ENCODE measurements around the gene VGLL4.

VGLL4 gene

DNA sequence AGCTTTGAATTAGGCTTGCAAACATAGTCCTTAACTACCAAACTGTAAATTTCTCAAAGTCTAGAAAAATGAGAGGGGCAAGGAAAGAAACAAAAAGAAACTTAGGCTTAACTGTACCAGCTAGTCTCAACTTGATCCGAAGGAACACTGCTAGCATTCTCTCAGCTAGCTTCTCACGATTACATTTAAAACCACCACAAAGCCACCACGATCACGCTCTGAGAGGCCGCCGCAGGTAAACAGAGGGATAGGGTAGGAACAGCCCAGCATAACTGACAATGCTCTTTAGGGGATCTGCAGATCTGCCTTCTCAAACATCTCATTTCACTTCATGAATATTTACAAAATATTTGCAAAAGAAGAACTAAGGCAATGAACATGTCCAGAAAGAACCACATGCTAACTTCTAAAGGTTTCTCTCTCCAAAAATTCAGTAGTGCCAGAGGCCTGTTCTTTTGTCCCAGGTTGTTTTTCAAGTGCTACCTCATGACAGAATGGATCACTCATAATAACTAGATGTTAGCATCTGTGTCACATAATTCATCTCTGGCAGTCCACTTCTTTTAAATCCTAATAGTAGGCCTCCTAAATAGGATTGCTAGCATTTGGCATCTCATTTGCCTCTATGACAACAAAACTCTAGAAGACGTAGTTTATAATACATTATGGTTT lies 18.9 kb downstream of the VGLL4 start:
- no peak for DNase-seq

DNA sequence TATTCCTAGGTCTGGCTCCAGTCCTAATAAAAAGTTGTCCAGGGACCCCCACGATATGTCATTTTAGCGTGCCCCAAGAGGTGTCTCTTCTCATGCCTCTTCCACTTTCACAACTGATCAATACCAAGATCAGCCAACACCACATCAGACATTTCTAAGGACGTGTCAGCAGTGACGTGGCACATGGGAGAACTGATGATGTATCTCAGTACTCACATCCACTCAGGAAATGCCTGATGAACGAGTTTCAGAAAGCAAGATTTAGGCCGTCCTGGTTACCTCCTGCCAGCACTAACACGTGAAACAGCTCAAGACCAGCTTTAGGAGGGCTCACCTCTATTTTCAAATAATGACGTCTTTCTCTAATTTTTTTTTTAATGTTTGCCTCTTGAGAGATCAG lies 19.6 kb downstream of the VGLL4 start:
- DNase-seq = no peak

DNA sequence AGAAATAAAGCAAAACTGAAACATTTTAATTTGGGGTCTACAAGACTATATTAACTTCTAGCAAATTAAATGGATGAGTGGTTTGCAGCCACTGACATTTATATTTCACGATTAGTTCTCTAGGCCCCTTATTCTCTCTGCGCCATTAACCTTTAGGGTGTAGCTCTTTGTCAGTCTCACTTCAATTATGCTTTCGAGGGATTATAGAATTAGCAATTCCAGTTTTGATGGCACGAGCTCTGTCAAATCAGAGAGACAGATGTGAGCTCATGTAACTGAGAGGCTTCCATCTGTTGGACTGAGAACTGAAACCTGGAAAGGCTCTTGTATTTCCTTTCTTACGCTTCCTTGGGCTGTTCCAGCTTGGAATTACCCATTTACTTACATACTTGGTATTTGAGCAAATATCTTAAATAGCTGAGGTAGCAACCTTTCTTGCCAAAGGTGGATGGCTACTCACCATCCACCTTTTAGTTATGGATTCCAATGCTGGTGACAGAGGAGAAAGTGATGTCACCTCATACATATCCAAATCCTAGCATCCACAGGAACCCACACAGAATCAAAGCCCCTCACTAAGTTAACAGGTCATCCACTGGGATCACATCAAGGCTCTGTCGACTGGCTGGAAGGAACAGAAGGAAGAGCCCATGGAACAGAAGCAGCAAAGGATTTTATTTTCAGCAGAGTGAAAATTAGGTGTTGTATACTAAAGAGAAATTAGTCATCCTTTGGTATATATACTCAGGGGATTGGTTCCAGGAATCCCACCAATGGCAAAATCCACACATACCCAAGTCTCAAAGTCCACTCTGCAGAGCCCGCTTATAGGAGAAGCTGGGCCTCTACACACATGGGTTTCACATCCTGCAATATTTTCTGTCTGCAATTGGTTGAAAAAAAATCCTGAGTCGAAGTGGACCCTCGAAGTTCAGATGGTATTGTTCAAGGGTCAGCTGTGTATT lies 20.8 kb downstream of the VGLL4 start:
- no peak for DNase-seq

DNA sequence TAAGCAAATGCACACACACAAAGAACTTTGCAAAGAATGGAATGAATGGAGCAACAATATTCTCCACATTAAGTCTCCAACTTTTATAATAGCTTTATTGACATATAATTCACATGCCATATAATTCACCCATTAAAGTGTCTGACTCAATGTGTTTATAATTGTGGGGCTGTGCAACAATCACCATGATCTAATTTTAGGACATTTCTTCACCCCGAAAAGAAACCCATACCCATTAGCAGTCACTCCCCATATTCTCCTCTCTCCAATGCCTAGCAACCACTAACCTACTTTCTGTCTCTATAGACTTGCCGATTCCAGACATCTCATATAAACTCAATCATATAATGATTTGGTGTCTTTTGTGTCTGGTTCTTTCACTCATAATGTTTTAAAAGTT lies 22.6 kb downstream of the VGLL4 start:
- no peak for DNase-seq

DNA sequence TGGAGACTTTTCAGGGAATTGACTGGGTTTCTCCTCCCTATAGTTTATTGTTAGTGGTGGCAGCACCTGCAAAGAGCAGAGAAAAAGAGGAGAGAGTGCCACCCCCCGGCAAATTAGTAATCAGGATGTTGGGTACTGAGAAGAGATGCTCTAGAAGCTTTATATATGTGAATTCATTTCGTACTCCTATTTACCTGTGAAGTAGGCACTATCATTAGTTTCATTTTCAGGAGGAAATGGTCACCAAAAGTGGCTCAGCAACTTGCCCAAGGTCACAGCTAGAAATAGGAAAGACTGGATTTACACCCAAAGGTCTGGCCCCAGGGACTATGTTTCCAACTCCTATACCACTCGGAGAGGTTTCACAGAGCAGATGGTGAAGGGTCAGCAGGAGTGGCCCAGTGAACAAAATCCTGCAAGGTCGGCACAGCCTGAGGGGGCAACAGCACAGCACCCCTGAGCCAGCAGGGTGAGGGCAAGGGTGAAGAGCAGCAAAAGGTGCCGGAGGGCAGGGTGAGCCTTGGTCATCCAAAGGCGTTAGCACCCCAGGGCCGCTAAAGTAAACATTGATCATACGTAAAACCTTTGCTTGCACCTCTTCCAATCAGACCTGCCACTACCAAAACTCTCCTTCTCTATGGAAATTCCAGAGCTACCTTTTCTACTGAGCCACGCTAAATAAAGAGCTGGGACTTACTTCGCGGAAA lies 23.6 kb downstream of the VGLL4 start:
- DNase-seq = no peak

DNA sequence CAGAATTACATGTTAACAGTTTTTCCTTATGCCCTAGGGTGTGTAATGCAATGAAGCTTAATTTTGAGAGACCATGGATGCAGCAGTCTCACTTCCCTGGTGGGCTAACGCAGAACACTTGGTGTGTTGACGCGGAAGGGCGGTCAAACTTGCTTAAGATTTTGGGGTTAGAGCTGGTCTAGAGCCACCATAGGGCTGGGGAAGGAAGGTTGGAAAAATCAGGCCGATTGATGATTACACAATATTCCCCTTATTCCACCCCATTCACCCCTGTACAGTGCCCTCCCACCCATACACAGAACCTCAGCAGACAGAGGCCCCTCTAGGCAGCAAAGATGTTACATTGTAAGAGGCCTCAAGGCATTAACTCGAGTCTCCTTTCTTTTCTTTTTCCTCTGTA lies 24.3 kb downstream of the VGLL4 start:
- no peak for DNase-seq

DNA sequence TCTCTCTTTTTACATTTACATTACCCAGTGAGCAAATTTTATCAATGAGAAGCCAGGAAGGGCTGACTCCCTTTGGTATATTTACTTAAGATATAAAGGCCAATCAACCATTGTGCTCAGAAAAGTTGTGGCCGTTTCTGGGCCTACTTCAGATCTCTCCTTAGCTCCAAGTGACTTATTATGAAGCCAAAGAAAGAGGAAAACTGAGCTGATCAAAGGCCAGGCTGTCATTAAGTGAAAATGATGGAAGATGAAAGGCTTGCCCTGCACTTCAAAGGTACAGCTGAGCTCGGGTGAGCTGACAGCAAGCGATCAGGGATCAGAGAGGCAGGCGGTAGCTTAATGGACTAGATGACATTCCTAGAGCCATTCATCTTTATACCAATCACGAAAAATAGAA lies 24.8 kb downstream of the VGLL4 start:
- no peak for DNase-seq

DNA sequence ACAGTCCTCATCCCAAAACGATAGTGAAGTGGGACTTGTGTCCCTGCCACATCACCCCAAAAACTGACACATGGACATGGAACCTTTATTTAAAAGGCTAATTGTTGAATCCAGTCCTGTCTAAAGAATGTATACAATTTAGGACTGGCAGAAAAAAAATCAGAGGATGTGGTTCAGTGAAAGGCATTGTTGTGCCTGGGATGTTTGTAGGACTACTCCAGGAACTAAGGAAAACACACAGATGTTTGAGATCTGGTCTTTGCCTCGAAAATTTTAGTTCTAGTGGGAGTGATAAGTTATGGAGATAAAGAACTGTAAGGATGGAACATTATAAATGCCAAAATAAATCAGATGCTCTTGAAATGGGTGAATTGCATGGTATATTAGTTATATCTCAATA lies 27.2 kb downstream of the VGLL4 start:
- DNase-seq = no peak

DNA sequence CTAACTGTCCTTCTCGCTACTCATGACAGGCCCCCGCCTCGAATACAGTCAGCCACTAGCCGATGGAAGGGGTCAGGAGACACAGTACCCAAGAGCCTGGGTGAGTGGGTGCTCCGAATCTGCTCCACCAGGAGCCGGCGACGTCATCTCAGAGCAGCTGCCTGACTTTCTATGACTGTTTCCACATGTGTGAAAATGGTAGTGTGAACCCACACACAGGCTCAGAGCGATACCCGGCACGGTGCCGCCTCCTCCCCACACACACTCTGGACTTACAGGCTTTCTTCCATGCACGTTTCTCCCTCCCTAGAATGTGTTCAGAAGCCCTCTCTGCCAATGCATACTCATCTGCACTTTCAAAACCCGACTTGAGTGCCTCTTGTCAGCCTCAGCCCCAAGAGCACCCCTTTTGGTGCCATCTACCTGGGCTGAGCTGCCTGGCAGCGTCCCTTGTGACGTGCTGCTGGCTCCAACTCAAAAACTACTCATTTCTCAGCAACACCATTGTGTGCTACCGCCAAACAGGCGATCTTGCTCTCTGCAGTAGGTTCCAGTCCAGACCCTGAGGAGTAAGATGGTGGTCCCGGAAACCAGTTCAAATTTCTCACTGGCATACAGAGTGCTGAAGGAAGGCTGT lies 29.7 kb downstream of the VGLL4 start:
- no peak for DNase-seq

DNA sequence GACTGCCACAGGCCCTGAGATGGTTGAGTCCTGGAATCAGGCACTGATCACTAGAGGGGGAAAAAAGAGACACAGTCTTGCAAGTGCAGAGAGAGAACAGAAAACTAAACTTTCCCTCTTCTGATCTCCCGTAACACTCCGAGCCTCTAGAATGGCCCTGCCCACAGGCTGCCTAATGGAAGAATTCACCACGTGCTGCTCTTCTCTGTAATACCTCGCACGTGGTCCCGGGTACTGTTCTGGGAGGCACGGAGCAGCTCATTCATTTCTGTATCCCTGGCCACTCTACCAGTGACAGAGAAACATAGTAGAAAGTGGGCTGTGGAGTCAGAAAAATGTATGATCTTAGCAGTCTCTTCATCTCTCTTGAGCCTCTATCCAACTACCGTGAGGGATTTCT lies 30.4 kb downstream of the VGLL4 start:
- no peak for DNase-seq

DNA sequence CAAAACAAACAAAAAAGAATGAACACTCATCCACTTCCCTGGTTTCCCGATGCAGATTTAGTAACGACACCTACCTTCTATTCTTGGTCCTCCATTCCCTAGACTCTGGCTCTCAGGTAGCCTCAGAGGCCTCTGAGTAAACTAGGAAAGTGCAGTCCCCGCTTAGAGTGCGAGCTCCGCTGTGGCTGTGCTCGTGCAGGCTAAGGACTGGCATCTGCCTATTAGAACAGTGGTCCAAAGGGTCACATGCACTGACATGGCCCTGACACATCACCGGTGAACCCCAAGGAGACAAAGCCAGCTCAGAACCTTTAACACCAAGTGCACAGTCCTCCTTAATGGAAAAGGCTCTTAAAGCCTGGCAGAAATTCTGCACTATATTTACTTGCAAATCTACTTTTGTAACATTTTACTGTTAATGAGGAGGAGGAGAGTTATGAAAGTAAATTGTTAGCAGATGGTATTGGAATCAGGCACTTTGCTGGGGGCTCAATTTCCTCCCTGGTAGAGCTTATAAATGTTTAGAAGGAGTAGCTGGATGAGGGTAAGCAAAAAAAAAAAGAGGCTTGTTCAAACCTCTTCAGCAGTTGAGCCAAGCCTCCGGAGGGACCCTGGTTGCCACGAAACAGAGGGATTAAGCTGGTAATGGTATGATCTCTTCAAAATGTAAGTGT lies 31.1 kb downstream of the VGLL4 start:
- no peak for DNase-seq

DNA sequence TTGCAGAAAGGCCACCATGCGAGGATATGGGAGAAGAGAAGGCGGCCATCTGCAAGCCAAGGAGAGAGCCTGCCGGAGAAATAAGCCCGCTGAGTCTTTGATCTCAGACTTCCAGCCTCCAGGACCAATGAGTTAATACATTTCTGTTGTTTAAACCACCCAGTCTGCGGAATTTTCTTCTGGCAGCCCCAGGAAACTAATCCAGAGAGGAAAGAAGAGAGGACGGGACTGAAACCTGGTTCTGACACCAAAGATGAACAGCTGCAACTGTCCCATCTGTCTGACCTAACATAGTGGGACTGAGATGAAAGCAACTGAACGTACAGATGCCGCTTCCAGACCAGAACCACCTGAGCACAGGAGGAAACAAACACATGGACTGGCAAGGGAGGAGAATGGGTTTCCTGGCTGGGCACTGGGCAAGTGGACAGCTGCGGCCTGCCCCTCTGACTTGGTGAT lies 32.3 kb downstream of the VGLL4 start:
- DNase-seq = no peak

DNA sequence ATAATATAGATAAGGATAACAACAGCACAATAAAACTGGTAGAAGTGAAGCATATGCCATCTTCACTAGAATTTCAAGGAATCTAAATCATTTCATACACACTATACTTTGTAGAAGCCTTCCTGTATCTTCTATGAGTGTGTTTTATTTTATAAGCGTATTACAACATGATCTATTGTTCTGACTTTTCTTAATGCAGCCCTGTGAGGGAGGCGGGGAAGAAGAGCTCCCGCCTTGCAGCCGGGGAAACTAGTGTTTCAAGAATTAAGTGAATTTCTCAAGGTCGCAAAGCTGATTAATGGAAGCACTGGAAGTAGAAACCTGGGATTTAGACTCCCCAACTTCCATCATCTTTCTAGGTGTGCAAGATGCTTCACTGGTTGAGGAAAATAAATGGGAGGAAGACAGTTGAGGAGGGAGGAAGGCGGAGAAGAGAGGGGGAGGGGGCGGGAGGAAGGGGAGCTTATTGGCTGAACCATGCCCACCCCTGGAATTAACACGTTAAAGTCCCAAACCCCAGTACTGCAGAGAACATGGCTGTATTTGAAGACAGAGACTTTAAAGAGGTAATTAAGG lies 32.9 kb downstream of the VGLL4 start:
- DNase-seq = no peak

DNA sequence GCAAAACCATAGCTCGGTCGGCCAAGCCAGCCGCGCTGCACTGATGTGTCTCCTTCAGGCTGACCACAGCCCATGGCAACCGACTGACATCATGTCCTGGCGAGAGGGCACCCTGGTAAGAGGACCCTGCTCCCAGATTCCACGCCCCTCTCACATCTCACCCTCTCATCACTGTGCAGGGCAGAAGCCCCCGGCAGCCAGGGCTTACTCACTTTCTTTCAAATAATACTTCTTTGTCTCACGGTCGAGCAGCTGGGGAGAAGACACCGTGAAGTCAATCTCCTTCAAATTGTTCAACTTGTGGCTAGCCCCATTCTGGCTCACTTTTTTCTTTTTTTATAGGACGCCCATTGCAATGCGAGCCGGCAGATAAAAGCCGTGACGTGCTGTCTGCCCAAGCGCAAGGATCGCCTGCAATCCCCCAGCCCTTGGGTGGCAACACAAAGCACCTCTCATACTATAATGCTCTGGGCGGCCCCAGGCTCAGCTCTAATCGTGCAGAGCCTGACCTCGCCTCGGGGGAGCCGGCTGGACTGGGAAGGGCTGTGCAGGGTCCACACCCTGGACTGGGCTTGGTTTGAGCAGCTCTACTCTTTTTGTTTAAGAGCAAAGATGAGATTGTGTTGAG lies 33.6 kb downstream of the VGLL4 start:
- no peak for DNase-seq

DNA sequence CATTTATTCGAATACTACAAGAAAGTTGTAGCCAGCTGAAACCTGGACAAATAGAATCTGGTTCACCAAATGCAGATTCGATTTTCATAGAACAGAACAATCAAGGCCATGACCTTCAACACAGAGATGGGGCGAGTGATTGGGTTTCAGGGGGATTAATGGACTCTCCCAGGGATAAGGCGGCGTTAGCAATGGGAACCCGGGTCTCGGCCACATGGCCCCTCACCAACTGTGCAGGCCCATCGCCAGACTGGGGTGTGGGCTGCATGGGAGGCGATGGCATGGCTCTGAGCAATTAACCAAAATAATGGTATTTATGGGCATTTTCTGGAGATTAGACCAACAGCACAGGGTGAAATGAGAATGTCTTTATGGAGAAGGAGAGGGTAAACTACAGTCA lies 34.2 kb downstream of the VGLL4 start:
- DNase-seq = no peak

DNA sequence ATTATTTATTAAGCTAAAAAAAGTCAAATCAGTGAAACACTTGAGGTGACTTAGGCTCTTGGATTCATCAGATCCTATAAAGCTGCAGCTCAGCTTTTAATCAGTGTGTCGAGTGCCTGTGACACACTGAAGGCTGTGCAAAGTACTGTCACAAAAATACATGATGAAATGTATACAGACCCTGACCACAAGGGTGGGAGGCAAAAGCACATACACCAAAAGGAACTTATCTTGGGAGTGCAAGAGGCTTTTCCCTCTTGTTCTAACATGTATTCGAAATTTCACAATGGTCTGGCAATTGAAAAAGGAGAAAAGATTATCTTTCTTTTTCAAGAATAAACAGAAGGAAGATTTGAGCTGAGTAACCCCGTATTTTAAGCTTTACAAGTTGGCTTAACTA lies 35.9 kb downstream of the VGLL4 start:
- no peak for DNase-seq

DNA sequence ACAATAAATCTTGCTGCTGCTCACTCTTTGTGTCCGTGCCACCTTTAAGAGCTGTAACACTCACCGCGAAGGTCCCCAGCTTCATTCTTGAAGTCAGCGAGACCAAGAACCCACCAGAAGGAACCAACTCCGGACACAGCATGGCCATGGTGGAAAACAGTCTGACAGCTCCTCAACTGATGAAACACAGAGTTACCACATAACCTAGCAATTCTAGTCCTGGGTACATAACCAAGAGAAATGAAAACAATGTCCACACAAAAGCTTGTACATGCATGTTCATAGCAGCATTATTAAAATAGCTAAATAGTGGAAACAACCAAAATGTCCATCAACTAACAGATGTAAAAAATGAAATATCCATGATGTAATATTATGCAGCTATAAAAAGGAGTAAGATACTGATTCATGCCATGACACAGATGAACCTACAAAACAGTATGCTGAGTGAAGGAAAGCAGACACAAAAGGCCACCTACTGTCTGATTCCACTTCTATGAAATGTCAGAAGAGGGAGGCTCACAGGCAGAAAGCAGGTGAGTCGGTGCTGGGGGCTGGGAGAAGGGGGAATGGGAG lies 36.8 kb downstream of the VGLL4 start:
- no peak for DNase-seq

DNA sequence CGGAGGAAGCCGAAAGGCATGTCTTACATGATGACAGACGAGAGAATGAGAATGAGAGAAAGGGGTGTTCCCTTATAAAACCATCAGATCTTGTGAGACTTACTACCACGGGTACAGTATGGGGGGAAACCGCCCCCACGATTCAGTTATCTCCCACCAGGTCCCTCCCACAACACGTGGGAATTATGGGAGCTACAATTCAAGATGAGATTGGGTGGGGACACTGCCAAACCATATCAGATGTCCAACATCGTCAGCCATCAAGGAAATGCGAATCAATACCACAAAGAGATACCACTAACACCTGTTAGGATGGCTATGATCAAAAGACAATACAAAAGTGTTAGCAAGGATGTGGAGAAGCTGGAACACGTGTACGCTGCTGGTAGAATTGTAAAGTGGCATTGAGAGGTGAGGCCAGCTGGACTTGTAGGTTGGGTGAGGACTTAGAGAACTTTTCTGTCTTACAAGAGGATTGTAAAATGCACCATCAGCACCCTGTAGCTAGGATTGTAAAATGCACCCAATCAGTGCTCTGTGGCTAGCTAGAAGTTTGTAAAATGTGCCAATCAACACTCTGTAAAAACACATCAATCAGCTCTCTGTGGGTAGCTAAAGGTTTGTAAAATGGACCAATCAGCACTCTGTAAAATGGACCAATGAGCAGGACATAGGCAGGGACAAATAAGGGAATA lies 37.5 kb downstream of the VGLL4 start:
- no peak for DNase-seq

DNA sequence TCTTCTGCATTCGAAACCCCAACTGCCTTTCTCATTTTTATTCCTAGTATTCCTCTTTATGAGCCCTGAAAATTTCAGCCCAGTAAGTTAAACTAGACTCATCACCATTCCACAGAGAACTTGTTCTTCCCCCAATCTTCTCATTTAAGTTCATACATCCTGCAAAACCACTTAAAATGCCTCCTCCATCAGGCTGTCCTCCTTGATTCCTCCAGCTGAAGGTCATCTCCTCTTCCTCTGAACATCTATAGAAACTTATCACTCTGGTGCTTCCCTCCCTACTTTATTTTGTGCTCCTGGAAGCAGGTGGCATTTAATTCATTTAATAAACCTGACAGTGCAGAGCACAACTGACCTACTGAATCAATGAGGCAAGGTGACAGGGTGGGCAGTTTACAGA lies 38.3 kb downstream of the VGLL4 start:
- no peak for DNase-seq

DNA sequence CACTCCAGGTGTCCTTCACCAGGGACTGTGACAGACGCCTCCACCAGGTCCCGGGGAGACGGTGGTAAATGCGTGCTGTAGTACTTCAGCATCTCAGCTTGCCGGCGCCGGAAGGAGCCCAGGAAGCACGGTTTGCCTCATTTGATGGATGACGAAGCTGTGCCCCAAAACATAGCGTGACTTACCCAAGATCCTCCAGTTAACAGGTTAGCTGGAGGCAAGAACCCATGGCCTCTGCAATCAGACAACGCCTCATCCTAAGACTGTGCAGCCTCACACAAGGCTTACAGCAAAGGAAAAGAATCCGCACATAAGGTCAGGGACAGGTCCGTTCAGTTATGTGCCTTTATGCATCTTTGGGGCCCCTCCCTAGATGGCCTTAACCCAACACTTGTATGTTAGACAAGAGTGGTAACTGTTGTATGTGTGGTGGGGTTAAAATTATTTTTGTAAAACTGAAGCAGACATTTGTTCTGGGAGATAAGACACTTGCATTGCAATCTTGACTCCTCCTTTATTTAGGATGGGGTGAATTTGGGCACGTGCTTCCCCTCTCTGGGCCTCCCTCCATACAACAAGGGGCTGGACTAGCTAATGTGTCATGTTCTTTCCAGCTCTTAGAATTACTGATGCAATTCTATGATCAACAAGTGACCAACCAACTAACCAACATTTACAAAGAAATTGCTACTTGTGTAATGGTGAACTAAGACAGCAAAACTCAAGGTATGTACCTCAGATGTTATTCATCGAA lies 39.4 kb downstream of the VGLL4 start:
- DNase-seq = no peak

Data from NCI-H1048 (cell line).